Heart right ventricle (tissue), 16 donors: ENCODE data around the gene ZMIZ1. TPM values are rescaled to one million over a fixed set of nuclear protein-coding genes. Genes with fewer than 3 reads are reported as not detected.
A peak's percentile ranks its signal among the peaks of the same experiment; 100 is the strongest.

Experiments used
- ATAC-seq, 8 donors: fragments of 200-7000 bp; cut with Tn5 transposase; one replicate each; pipeline ENCODE4 v1.9.1; 2020; ENCODE audit warnings: mild to moderate bottlenecking in 8 of 8, moderate library complexity in 8 of 8, moderate number of reproducible peaks in 1 of 8
- DNase-seq, 2 donors: peaks; one replicate each; pipeline ENCODE4 v3.0.0-alpha.2; 2020
- H3K27ac ChIP-seq, 10 donors: fragments of 200-600 bp; sonication (generic) in 2 of 10; one replicate each; pipeline versions ENCODE4 v1.5.0 to v1.8.0; 2020 to 2022; ENCODE audit warnings: mild to moderate bottlenecking in 3 of 10
- H3K27me3 ChIP-seq, 7 donors: fragments of 200-600 bp; one replicate each; pipeline ENCODE4 v1.8.0; 2021 to 2022; ENCODE audit warnings: mild to moderate bottlenecking in 2 of 7
- H3K36me3 ChIP-seq, 9 donors: fragments of 200-600 bp; sonication (generic) in 1 of 9; one replicate each; pipeline versions ENCODE4 v1.5.0 to v1.8.0; 2020 to 2022; ENCODE audit warnings: mild to moderate bottlenecking in 2 of 9
- H3K4me1 ChIP-seq, 9 donors: fragments of 200-600 bp; sonication (generic) in 1 of 9; one replicate each; pipeline versions ENCODE4 v1.5.0 to v1.8.0; 2020 to 2022; ENCODE audit warnings: mild to moderate bottlenecking in 4 of 9
- H3K4me3 ChIP-seq, 10 donors: fragments of 200-600 bp; sonication (generic) in 2 of 10; one replicate each; pipeline versions ENCODE4 v1.5.0 to v1.8.0; 2020 to 2022; ENCODE audit warnings: mild to moderate bottlenecking in 7 of 10, moderate library complexity in 2 of 10
- H3K9me3 ChIP-seq, 11 donors: fragments of 200-600 bp in 10 of 11; sonication (generic) in 2 of 11; one replicate each; pipeline versions ENCODE4 v1.5.0 to v1.8.0; 2013 to 2022; ENCODE audit warnings: mild to moderate bottlenecking in 2 of 11, control low read depth in 1 of 11, moderate library complexity in 1 of 11
- WGBS, 2 donors: extraction: QIAGEN DNeasy Blood & Tissue Kit; methylation state at CpG; one replicate each; pipeline ENCODE4 v1.1.7; 2013; ENCODE audit warnings: inconsistent platforms in 1 of 2; 5-methylcytosine and 5-hydroxymethylcytosine counted together
- intact Hi-C, 10 donors: fragments of 100-400 bp; cut with DNase I; formaldehyde crosslinking; loops; one replicate each; pipeline versions ENCODE4 v1.11.1 to v1.14.2; 2022
- long read RNA-seq, 3 donors: library from polyadenylated mRNA; unstranded; transcript quantifications; one replicate each; pipeline ENCODE4 v2.0.0, GENCODE V29; 2020 to 2021
- polyA plus RNA-seq, 2 donors: library from polyadenylated mRNA; stranded (reverse); fragments of 200-250 nt; gene quantifications; one replicate each; pipeline ENCODE4 v1.2.3, GENCODE V29; 2013
- total RNA-seq, 10 donors: library from RNA; stranded (reverse); fragmentation: NEBNext Ultra II Directional in 3 of 10; extraction: Animal tissue kit (Norgen Biotek cat#: 25700) in 3 of 10; gene quantifications; one replicate each; pipeline versions ENCODE4 v1.2.1 to v1.2.4, GENCODE V29; 2021 to 2023
- TF ChIP-seq, protein P1 (sequence below), 9 donors: fragments of 200-600 bp; sonication (generic) in 2 of 9; IDR thresholded peaks; one replicate each; pipeline versions ENCODE4 v1.5.0 to v1.8.0; 2021 to 2022; ENCODE audit warnings: antibody characterized with exemption in 9 of 9, mild to moderate bottlenecking in 5 of 9, moderate library complexity in 1 of 9
- donor health status: Arrhythmogenic right ventricular cardiomyopathy.
- donor health status: ischemic (EF 13 %, LVEDD 7.1; RV severe dilation, severe dysfunction).
- donor health status: healthy with polysubstance abuse.
- donor health status: DM: no; HTN: yes; CAD: no.
- donor health status: DM: no; HTN: no; CAD: no.
- donor health status: ischemic (EF 25% LVEDD 6.9; RV normal size, moderate dysfunction).
- donor health status: ischemic (EF 25% LVEDD 5.7; RV mildly dilated, moderate dysfunction).
- donor health status: healthy.
- donor health status: DM: yes; HTN: yes; CAD: no.
- donor health status: Ischemic cardiomyopathy.
- donor health status: ischemic (EF 35%, LVEDD 5.7; RV mildly dilated, moderate dysfunction).
- donor health status: nonischemic (EF 11% LVEDD 7.7; RV severe dilation, severe dysfunction).
- donor health status: DM: yes; HTN: yes; CAD: no.
- donor health status: PGD.
- donor health status: ischemic (EF 29% LVEDD 5.4; RV normal size, mild dysfunction).
- donor health status: nonischemic (EF 23%, LVEDD 6.1; RV moderate dilation, normal function).

ZMIZ1 gene, protein sequence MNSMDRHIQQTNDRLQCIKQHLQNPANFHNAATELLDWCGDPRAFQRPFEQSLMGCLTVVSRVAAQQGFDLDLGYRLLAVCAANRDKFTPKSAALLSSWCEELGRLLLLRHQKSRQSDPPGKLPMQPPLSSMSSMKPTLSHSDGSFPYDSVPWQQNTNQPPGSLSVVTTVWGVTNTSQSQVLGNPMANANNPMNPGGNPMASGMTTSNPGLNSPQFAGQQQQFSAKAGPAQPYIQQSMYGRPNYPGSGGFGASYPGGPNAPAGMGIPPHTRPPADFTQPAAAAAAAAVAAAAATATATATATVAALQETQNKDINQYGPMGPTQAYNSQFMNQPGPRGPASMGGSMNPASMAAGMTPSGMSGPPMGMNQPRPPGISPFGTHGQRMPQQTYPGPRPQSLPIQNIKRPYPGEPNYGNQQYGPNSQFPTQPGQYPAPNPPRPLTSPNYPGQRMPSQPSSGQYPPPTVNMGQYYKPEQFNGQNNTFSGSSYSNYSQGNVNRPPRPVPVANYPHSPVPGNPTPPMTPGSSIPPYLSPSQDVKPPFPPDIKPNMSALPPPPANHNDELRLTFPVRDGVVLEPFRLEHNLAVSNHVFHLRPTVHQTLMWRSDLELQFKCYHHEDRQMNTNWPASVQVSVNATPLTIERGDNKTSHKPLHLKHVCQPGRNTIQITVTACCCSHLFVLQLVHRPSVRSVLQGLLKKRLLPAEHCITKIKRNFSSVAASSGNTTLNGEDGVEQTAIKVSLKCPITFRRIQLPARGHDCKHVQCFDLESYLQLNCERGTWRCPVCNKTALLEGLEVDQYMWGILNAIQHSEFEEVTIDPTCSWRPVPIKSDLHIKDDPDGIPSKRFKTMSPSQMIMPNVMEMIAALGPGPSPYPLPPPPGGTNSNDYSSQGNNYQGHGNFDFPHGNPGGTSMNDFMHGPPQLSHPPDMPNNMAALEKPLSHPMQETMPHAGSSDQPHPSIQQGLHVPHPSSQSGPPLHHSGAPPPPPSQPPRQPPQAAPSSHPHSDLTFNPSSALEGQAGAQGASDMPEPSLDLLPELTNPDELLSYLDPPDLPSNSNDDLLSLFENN
- total RNA-seq (10 to 100 TPM; 40.4 to 61.5 (median 50.8) TPM), polyA plus RNA-seq (10 to 100 TPM; 24.2 to 26.8 TPM)
- long read RNA-seq, donor 1, partial matches to known transcripts, result 68 of 79 reads
- long read RNA-seq, donor 1, other reads (novel, unspliced or antisense), result 11 of 79 reads
- long read RNA-seq, donor 2, partial matches to known transcripts, result 14 of 88 reads
- long read RNA-seq, donor 2, other reads (novel, unspliced or antisense), result 74 of 88 reads
- long read RNA-seq, donor 3, partial matches to known transcripts, result 4 of 137 reads
- long read RNA-seq, donor 3, other reads (novel, unspliced or antisense), result 133 of 137 reads

DNA sequence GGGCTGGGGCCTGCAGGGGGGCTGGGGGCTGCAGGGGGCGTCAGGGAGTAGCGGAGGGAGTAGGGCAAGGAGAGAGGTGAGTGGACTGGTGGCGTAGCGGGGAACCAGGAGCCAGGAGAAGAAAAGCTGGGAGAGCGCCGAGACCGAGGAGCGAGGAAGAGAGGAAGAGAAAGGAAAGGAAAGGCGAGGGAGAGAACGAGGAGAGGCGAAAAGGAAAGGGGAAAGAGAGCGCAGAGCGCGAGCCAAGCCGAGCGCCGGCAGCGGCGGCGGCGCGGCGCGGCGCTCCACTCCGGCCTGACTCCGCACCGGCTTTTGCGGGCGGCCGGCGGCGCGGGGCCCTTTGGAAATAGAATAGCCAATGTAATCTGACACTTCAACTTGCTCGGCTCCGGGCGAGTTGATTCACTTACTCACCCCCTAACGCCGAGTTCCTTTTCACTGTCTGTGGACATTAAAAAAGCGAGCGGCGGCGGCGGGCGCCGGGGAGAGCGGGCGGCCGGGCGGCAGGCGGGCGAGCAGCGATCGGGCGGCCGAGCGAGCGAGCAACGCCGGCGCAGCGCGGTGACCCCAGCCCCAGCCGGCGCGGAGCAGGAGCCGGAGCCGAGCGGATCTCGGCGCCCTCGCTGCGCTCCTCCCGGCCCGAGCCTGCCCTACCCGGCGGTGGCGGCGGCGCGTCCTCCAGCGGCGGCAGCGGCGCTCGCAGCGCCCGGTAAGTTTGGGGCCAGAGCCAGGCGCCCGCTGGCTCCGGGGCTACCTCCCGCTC lies at the start of gene ZMIZ1:
Gene ZMIZ1 (plus strand): TSS at position 405 of the 763 bp plus-strand sequence. CDS start 132,667 bp downstream, outside the sequence.
- H3K36me3 ChIP-seq, result no peaks in the 10 kb centered on the region
- intact Hi-C loops, result loop anchor here (1.0 to 10.0 kb wide), 14 partner anchors 84 to 1024 kb away; no protein-coding TSS in a partner anchor
- TF ChIP-seq, protein P1, sequence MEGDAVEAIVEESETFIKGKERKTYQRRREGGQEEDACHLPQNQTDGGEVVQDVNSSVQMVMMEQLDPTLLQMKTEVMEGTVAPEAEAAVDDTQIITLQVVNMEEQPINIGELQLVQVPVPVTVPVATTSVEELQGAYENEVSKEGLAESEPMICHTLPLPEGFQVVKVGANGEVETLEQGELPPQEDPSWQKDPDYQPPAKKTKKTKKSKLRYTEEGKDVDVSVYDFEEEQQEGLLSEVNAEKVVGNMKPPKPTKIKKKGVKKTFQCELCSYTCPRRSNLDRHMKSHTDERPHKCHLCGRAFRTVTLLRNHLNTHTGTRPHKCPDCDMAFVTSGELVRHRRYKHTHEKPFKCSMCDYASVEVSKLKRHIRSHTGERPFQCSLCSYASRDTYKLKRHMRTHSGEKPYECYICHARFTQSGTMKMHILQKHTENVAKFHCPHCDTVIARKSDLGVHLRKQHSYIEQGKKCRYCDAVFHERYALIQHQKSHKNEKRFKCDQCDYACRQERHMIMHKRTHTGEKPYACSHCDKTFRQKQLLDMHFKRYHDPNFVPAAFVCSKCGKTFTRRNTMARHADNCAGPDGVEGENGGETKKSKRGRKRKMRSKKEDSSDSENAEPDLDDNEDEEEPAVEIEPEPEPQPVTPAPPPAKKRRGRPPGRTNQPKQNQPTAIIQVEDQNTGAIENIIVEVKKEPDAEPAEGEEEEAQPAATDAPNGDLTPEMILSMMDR (IDR thresholded peaks at IDR 0.05), result peak in 5 of 9 donors; percentile 6 to 54 (median 37)
- 0 to 1% methylated on average over 89 to 92 of the region's 92 CpGs for WGBS, 2 donors
- no peaks in the 10 kb centered on the region for H3K9me3 ChIP-seq
- DNase-seq (peak; percentile 87 to 93), ATAC-seq (peak in 7 of 8 donors; percentile 18 to 57 (median 36))
- peaks cover 21 to 51% (median 37%) of the 10 kb centered on the region in 9 donors for H3K4me1 ChIP-seq
- H3K27me3 ChIP-seq, result no peaks in the 10 kb centered on the region
- H3K4me3 ChIP-seq, result peak within 1 kb of the TSS; percentile 71 to 98 (median 92)
- H3K27ac ChIP-seq, result peak within 1 kb of the TSS; percentile 97 to 100 (median 99)

DNA sequence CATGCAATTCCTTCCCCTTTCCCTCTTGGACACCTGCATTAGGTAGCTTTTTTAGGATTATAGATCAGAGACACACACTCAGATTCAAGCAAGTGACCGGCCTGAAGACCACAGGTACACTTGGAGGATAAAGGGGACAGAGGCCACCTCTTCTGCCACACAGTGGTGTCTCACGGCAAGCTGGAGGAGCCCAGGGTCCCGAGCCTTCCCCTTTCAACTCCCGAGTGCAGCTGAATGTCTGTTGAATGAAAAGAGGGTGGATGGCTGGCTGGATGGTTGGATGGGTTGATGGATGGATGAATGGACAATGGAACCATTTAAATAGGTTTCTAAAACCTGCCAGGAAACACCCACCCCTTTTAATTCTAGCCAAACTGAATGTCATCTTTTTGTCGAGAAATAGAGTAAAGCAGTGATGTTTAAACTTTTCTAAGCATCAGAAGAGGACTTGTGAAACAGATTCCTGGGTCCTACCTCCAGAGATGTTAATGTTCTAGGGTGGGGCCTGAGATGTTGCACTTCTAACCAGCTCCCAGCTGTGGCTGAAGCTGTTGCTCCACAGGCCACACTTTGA lies 49.2 kb upstream of the ZMIZ1 start:
- H3K4me3 ChIP-seq, result no peak overlapping the region
- H3K27ac ChIP-seq, result peak overlapping the region in 4 of 10 donors; percentile 7 to 56 (median 30)
- no peaks in the 10 kb centered on the region for H3K27me3 ChIP-seq
- H3K9me3 ChIP-seq, result peaks cover 0 to 8% (median 0%) of the 10 kb centered on the region in 11 donors
- 86 to 89% methylated on average over 5 of the region's 5 CpGs for WGBS, 2 donors
- peaks cover 4 to 44% (median 17%) of the 10 kb centered on the region in 9 donors for H3K4me1 ChIP-seq
- ATAC-seq, result peak in 1 of 8 donors; percentile 41
- no peaks in the 10 kb centered on the region for H3K36me3 ChIP-seq
- no peak for DNase-seq
- TF ChIP-seq, protein P1 (IDR thresholded peaks at IDR 0.05), result no peak
- intact Hi-C loops, result loop anchor here in 1 of 10 donors (5.0 kb wide), 1 partner anchor 1582 kb away; no protein-coding TSS in a partner anchor

DNA sequence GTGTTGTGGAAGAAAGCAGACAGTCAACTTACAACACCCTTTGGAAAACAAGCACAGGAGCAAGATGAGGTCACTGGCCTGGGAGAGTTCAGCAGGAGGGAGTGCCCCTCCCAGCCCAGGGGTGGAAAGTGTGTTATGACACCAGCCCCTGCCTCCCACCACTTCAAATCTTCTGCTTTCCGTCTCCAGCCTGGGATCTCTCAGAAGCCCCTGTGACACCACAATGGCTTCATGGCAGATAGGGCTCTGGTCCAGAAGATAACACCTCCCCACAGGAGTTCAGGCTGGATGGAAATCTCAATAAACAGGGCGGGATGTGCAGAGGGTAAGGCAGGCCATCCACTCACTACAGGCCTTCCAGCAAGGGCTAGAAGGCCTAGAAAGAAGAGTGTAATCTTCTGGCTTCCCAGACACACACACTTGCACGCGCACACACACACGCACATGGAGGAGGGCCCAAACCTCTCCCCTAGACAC lies 48.7 kb upstream of the ZMIZ1 start:
- intact Hi-C loops, result loop anchor here in 1 of 10 donors (5.0 kb wide), 1 partner anchor 1583 kb away; no protein-coding TSS in a partner anchor

More for the DNA sequence above, 48.7 kb upstream of the ZMIZ1 start:
- Histone ChIP-seq H3K4me3 (no peak overlapping the region), H3K9me3 (peaks cover 0 to 8% (median 0%) of the 10 kb centered on the region in 11 donors), H3K4me1 (peaks cover 4 to 49% (median 17%) of the 10 kb centered on the region in 9 donors), H3K27me3 (no peaks in the 10 kb centered on the region), H3K27ac (peak overlapping the region in 4 of 10 donors; percentile 25 to 56 (median 30)), H3K36me3 (no peaks in the 10 kb centered on the region)
- TF ChIP-seq, protein P1 (IDR thresholded peaks at IDR 0.05), result no peak
- peak in 1 of 2 donors; percentile 26 for DNase-seq
- 65 to 78% methylated on average over 5 of the region's 5 CpGs for WGBS, 2 donors
- peak in 4 of 8 donors; percentile 17 to 77 (median 52) for ATAC-seq
